Small intestine (tissue), 7 donors: ENCODE data around the gene GOSR2. TPM values are rescaled to one million over a fixed set of nuclear protein-coding genes. Genes with fewer than 3 reads are reported as not detected.

ENCODE experiments used
- DNase-seq, 2 donors: peaks; one replicate each; pipeline versions ENCODE4 v3.0.0 to v3.0.0-alpha.2; 2013
- FAIRE-seq: peaks from 2 replicates; lab custom pipeline; 2012; peaks lifted over from hg19 to GRCh38; lab: Jason Lieb, UNC
- H3K27ac ChIP-seq, 3 donors: one replicate each; pipeline ENCODE4 v1.5.1; 2013; ENCODE audit warnings: low read length in 2 of 3, mild to moderate bottlenecking in 2 of 3, control low read depth in 1 of 3, inconsistent platforms in 1 of 3, low read depth in 1 of 3, moderate library complexity in 1 of 3
- H3K27me3 ChIP-seq, 3 donors: one replicate each; pipeline ENCODE4 v1.6.1; 2013; ENCODE audit warnings: low read length in 3 of 3, inconsistent platforms in 1 of 3; ENCODE audit not compliant: control insufficient read depth in 3 of 3, insufficient read depth in 3 of 3
- H3K36me3 ChIP-seq, 3 donors: one replicate each; pipeline ENCODE4 v1.6.1; 2013; ENCODE audit warnings: low read length in 3 of 3, inconsistent platforms in 1 of 3, low read depth in 1 of 3, mild to moderate bottlenecking in 1 of 3, moderate library complexity in 1 of 3; ENCODE audit not compliant: control insufficient read depth in 3 of 3, insufficient read depth in 2 of 3
- H3K4me1 ChIP-seq, 3 donors: one replicate each; pipeline ENCODE4 v1.6.1; 2013; ENCODE audit warnings: low read length in 2 of 3, inconsistent platforms in 1 of 3, low read depth in 1 of 3, mild to moderate bottlenecking in 1 of 3, moderate library complexity in 1 of 3; ENCODE audit not compliant: control insufficient read depth in 3 of 3, insufficient read depth in 2 of 3
- H3K4me3 ChIP-seq, 3 donors: one replicate each; pipeline ENCODE4 v1.5.1; 2013; ENCODE audit warnings: low read length in 3 of 3, control low read depth in 1 of 3, inconsistent platforms in 1 of 3, low read depth in 1 of 3, mild to moderate bottlenecking in 1 of 3, moderate library complexity in 1 of 3
- H3K9me3 ChIP-seq, 2 donors: one replicate each; pipeline ENCODE4 v1.6.1; 2013; ENCODE audit warnings: low read depth in 1 of 2, low read length in 1 of 2; ENCODE audit not compliant: control insufficient read depth in 2 of 2, insufficient read depth in 1 of 2
- WGBS, 3 donors: extraction: QIAGEN DNeasy Blood & Tissue Kit; methylation state at CpG; one replicate each; pipeline ENCODE4 v1.1.7; 2013; 5-methylcytosine and 5-hydroxymethylcytosine counted together
- polyA plus RNA-seq, 4 donors: library from polyadenylated mRNA; stranded (reverse) in 3 of 4; unstranded in 1 of 4; fragments of 200-250 nt in 3 of 4; fragments of 120-200 nt in 1 of 4; gene quantifications; one replicate each; pipeline versions ENCODE4 v1.2.1 to v1.2.3, GENCODE V29; 2013
- donor health status: healthy with polysubstance abuse.
- donor health status: control.
- donor health status: control.
- donor health status: Bipolar disorder and iron deficiency.
- donor health status: healthy.

GOSR2 gene
- polyA plus RNA-seq, 4 donors, result 41.0 to 80.1 (median 50.3) TPM

GRCh38 chr17:46878055-46878454, 44.9 kb upstream of the GOSR2 start:
- FAIRE-seq (no peak), DNase-seq (no peak)
- Histone ChIP-seq H3K4me1 (peaks cover 0 to 3% (median 0%) of the 10 kb centered on the region in 3 donors), H3K9me3 (no peaks in the 10 kb centered on the region), H3K27ac (no peak overlapping the region), H3K4me3 (no peak overlapping the region), H3K27me3 (no peaks in the 10 kb centered on the region), H3K36me3 (no peaks in the 10 kb centered on the region)
- WGBS, 3 donors, result 62 to 79% (median 73%) methylated on average over 6 of the region's 6 CpGs

- no peak overlapping the region for H3K27ac ChIP-seq
- no peaks in the 10 kb centered on the region for H3K9me3 ChIP-seq
- H3K4me1 ChIP-seq, result peaks cover 0 to 3% (median 0%) of the 10 kb centered on the region in 3 donors
- DNase-seq, result no peak
- FAIRE-seq, result no peak
- no peaks in the 10 kb centered on the region for H3K36me3 ChIP-seq
- H3K4me3 ChIP-seq, result no peak overlapping the region
- WGBS, 3 donors, result 75 to 83% (median 81%) methylated on average over 5 to 7 of the region's 7 CpGs
- H3K27me3 ChIP-seq, result no peaks in the 10 kb centered on the region
Observed at GRCh38 chr17:46879101-46879500, 43.9 kb upstream of the GOSR2 start.

- H3K27me3 ChIP-seq, result no peaks in the 10 kb centered on the region
- no peak for FAIRE-seq
- 63 to 75% (median 68%) methylated on average over 5 of the region's 5 CpGs for WGBS, 3 donors
Observed at GRCh38 chr17:46881015-46881414, 41.9 kb upstream of the GOSR2 start.

GRCh38 chr17:46882666-46883065, 40.3 kb upstream of the GOSR2 start:
- Histone ChIP-seq H3K4me1 (no peaks in the 10 kb centered on the region), H3K27me3 (no peaks in the 10 kb centered on the region), H3K36me3 (no peaks in the 10 kb centered on the region), H3K9me3 (no peaks in the 10 kb centered on the region), H3K27ac (no peak overlapping the region), H3K4me3 (no peak overlapping the region)
- no peak for DNase-seq
- 79 to 86% (median 81%) methylated on average over 8 of the region's 8 CpGs for WGBS, 3 donors
- FAIRE-seq, result no peak

More at GRCh38 chr17:46881015-46881414, 41.9 kb upstream of the GOSR2 start:
- peaks cover 0 to 3% (median 0%) of the 10 kb centered on the region in 3 donors for H3K4me1 ChIP-seq
- no peak overlapping the region for H3K27ac ChIP-seq
- no peaks in the 10 kb centered on the region for H3K36me3 ChIP-seq
- no peak overlapping the region for H3K4me3 ChIP-seq
- H3K9me3 ChIP-seq, result no peaks in the 10 kb centered on the region
- DNase-seq, result no peak

GRCh38 chr17:46883871-46884520, 39.0 kb upstream of the GOSR2 start:
- WGBS, 3 donors, result 64 to 77% (median 70%) methylated on average over 18 to 19 of the region's 19 CpGs
- Histone ChIP-seq H3K9me3 (no peaks in the 10 kb centered on the region), H3K27ac (no peak overlapping the region), H3K4me1 (no peaks in the 10 kb centered on the region), H3K36me3 (no peaks in the 10 kb centered on the region), H3K4me3 (no peak overlapping the region), H3K27me3 (no peaks in the 10 kb centered on the region)
- no peak for FAIRE-seq
- no peak for DNase-seq

GRCh38 chr17:46884552-46884951, 38.4 kb upstream of the GOSR2 start:
- H3K4me1 ChIP-seq, result no peaks in the 10 kb centered on the region
- FAIRE-seq (no peak), DNase-seq (no peak)
- no peaks in the 10 kb centered on the region for H3K9me3 ChIP-seq
- H3K4me3 ChIP-seq, result no peak overlapping the region
- WGBS, 3 donors, result 68 to 76% (median 70%) methylated on average over 7 of the region's 7 CpGs
- H3K27me3 ChIP-seq, result peaks cover 0 to 2% (median 0%) of the 10 kb centered on the region in 3 donors
- H3K27ac ChIP-seq, result no peak overlapping the region
- no peaks in the 10 kb centered on the region for H3K36me3 ChIP-seq

GRCh38 chr17:46885415-46886309, 37.3 kb upstream of the GOSR2 start:
- no peaks in the 10 kb centered on the region for H3K4me1 ChIP-seq
- no peak overlapping the region for H3K4me3 ChIP-seq
- peaks cover 0 to 2% (median 0%) of the 10 kb centered on the region in 3 donors for H3K27me3 ChIP-seq
- no peak overlapping the region for H3K27ac ChIP-seq
- DNase-seq (no peak), FAIRE-seq (no peak)
- H3K9me3 ChIP-seq, result no peaks in the 10 kb centered on the region
- H3K36me3 ChIP-seq, result no peaks in the 10 kb centered on the region
- 74 to 83% (median 76%) methylated on average over 10 of the region's 10 CpGs for WGBS, 3 donors

GRCh38 chr17:46886310-46886663, 36.7 kb upstream of the GOSR2 start:
- Histone ChIP-seq H3K4me3 (no peak overlapping the region), H3K27ac (no peak overlapping the region), H3K4me1 (no peaks in the 10 kb centered on the region), H3K36me3 (no peaks in the 10 kb centered on the region), H3K9me3 (no peaks in the 10 kb centered on the region), H3K27me3 (peaks cover 0 to 2% (median 0%) of the 10 kb centered on the region in 3 donors)
- DNase-seq (no peak), FAIRE-seq (no peak)
- 74 to 90% (median 81%) methylated on average over 1 of the region's 1 CpG for WGBS, 3 donors
